Glomerular visceral epithelial cell (primary cell): ENCODE measurements around the gene SOWAHA.
A peak's percentile ranks its signal among the peaks of the same experiment; 100 is the strongest.
"Not testable (repeated sequence)": the region's sequence is repeated elsewhere in the genome, so short reads cannot be mapped to it uniquely, and the experiment has no call there.

ENCODE experiments used
- DNase-seq: peaks from one replicate; pipeline ENCODE4 v3.0.0-alpha.2; 2016; ENCODE audit errors: extremely low spot score

Gene SOWAHA

DNA sequence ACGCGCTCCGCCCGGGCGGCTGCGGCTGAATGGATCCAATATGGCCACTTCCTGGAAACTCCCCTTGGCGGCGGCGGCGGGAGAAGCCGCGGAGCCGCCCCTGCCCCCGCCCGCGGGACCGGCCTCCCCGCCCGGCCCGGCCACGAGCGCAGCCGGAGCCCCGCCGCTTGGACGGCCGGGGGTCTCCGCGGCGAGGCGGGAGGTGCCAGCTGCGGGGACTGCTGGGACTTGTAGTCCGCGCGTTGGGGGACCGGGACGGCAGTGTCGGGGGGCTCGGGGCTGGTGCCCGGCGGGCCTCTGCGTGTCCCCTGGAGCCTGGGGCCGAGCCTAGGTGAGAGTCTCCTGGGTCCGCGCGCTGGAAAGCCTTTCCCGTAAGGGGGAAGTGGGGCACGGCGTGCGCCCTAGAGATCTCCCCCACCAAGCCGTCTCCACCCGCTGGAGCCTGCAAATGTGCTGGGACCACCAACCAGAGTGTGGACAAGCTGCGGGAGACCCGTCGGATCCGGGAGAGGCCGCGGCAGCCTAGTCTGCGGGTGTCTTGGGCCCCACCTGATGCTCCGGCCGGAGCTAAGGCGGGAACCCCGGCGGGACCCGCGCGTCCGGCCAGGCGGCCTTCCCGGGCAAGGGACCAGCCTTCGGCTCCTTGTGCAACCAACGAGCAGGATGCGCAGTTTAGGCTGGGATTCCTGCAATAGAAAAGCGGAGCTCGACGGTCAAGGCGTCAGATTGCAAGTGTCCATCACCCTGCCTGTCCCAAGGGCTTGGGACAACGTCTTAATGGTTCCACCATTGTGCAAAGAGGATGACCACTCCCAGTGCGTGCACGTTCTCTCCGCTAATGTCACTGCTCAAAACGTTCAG lies 35.7 kb upstream of the SOWAHA start, which contains the start of gene SEPTIN8:
TSS of gene SEPTIN8 (minus strand) at position 31 of the 861 bp plus-strand sequence. CDS start 102 bp downstream, outside the sequence.
- DNase-seq: peak; percentile 56

DNA sequence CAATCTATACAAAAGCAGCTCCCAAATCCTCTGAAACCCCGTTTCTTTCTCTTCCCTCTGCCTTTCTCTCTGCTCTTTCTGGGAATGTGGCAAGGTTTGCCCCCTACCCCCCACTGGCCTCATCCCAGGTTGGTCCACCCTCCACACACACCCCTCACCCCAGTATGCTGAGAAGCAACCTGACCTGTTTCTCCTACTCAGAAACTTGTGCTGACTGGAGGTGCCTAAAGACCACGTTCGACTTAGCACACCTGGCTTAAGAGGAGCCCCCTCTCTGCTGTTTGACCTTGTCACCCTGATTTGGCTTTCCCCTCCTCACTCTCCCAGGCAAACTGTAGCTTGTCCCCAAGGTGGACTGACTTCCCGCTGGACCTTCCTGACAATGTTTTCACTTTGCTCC lies 35.0 kb upstream of the SOWAHA start:
- DNase-seq: no peak

DNA sequence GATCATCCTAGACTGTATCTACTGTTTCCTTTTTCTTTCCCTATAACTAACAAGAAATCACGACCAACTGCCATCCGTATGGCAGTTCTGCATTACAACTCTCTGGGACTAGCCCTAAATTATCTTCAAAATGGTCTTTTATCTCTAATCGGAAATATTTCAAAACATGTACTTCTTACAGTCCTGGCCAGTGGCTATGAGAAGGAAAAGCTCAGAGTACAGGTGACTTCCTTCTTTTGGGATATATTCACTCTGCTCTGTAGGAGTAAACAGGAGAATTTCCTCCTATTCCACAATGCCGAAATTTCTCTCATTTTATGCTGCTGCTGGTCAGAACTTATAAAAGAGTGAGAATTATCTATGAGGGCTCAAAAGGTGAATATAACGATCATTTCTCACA lies 34.2 kb upstream of the SOWAHA start:
- no peak for DNase-seq

DNA sequence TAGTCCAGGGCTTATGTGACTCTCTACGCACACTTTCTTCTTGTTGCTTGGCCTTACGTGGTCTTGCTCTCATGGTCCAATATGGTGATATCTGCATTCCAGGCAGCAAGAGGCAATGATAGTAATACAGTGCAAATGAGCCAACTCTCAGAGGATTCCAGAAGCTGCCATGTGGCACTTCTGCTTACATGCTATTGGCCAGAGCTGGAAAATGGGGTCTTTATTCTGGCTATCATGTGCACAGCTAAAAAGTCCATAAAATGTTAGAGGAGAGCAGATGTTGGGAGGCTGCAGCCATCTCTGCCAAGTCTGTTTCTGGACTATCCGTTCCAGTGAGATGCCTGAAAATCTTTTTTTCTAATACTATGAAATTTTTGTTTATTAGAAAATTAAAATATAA lies 33.1 kb upstream of the SOWAHA start:
- no peak for DNase-seq

DNA sequence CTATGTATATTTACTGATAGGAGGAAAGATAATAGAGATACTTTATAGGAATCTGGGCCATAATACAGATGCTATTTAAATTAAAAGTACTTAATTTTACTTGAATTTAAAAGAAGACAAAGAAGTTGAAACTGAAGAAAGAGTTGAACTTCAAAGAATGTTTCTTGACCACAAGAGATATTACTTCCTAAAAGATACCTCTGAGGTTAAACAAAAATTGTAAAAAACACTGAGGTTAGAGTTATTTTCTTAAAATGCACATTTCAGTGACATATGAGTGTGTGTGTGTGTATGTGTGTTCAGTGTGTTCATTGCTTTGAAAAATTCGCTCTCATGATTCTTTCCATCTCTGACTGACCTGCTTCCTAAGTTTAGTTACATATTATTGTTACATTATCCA lies 32.5 kb upstream of the SOWAHA start:
- no peak for DNase-seq

DNA sequence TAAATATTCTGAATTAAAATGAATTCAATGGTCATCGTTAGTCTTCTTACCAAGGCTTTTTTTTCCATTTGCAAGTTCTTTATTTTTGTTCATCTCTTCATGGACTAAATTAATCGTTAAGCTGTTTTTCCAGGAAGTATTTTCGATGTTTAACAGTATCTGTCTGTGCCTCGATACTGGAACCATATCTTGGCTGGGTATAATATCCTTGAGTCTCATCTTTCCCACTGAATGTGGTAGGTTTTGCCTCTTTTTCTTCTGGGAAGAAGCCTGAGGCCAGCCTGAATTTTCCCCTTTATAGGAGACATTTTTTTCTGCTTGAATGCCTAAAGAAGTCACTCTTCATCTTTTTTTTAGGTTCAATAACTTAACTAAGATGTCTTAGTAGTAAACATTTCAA lies 32.1 kb upstream of the SOWAHA start:
- no peak for DNase-seq

DNA sequence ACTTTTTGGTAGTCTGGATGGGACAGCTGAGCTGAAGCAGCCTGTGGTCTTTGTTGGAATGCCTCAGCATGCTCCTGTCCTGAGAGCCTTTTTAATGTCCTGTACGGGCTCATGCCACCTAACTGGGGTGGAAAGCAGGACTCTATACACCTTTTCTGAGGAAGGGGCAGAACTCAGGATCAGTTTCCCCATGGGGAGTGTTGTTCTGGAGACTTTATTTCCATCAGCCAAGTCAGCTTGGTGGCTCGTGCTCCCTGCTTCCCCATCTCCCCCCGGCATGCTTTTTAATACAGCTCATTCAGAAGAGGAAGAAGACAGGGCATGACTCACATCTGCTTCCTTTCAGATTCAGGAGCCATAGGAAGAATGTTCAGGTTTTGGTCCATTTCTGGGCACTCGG lies 31.0 kb upstream of the SOWAHA start:
- peak; percentile 37 for DNase-seq

DNA sequence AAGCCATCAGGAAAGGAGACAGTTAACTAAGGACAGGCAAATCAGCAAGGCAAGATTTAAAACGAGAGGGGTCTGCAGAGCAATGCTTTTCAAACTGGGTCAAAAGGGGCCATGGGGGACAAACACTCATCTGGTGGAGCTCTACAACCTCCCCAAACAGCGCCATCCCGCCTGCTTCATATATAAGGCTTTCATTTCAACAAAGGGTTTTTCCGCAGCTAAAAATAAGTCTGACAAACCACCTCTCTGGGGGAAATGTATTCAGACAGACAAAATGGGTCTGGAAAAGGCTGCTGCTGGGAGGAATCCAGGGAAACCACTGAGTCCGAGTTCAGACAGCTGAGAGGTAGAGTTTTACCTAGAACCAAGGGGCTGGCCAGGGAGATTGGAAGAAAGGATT lies 27.7 kb upstream of the SOWAHA start:
- DNase-seq: no peak

DNA sequence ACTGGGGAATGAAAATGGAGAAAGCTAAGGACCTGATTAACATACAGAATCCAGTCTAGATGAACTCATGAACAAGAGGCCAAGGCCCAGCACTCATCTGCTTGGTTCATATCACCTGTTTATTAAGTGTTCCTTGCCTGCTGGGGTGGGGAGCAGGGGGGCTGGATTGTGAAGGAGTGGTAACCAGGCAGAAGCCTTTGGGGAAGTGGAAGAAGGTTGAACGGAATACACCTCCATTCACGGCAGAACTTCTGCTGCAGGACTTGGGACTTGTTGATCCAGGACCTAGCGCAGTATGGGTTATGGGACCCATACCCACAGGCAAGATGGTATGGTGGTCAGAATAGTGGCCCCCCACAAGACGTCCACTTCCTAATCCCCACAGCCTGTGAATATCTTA lies 27.2 kb upstream of the SOWAHA start:
- DNase-seq: no peak

DNA sequence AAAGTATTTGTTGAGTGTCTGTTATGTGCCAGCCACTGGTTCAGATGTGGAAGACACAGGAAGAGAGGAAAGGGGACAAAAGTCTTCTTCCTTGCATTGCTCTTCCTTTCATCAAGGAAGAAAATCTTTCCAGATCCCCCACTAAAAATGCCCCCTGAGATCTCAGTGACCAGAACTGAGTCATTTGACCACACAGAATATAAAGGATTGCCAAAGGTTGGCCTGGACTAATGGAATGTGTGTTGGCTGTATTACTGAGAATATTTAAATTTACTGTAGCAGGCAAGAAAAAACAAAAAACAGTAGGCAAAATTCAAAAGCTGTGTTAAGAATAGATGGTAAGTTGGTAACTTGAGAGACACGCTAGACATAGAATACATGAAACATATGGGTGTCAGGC lies 26.0 kb upstream of the SOWAHA start:
- DNase-seq: peak; percentile 26

DNA sequence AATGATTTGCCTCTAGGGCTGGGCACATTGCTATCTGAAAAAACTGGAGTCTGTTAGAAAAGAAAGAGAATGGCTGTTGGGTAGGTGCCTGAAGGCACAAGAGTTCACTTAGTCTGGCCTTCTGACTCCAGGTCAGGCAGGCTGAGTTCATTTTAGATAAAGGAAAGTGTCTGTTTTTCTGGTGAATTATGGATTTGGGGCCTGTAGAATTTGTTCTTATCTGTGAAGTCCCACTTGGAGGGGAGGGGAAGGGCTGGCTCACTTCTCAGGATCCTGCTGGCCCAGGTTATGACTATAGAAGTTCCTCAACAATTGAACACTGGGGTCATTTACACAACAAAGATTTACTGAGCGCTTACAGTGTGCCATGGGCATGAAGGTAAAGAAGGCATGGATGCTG lies 24.6 kb upstream of the SOWAHA start:
- no peak for DNase-seq

DNA sequence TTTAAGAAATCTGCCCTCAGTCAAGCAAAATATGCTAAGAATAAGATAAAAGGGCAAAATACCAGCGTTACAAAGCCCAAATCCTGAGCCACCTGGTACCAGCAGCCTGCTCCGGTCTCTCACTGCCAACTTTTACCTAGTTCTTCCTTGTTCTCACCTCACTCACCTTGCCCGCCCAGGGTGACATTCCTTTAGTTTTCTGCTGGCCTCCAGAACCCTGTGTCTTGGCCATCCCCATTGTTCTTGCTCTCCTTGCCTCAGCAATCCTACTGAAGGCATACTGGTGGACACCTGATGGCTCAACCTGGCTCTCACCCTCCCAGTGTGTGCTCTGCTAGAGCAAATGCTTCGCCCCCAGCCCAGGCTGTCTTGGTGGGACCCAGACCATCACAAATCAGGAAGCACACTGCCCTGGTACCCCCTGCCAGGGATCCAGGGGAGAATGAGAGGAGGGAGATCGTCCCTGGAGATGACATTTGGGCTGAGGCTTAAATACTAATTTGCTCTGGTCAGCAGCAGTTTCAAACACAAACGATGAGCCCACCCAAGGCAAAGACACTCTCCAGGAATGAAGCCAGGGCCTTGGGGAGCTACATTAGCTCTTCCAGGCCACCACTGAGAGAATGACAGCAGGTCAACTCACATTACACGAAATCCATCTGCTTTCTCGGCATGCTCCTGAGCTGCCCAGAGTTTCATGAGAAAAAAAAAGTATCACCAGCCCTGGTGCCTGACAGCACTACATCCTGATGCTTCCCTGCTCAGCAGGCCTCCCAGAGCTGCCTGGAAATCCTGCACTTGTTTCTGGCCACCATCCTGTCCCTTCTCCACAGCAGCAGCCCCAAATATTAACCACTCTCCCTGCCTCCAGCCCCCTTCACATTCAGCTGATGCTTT lies 23.9 kb upstream of the SOWAHA start:
- no peak for DNase-seq

DNA sequence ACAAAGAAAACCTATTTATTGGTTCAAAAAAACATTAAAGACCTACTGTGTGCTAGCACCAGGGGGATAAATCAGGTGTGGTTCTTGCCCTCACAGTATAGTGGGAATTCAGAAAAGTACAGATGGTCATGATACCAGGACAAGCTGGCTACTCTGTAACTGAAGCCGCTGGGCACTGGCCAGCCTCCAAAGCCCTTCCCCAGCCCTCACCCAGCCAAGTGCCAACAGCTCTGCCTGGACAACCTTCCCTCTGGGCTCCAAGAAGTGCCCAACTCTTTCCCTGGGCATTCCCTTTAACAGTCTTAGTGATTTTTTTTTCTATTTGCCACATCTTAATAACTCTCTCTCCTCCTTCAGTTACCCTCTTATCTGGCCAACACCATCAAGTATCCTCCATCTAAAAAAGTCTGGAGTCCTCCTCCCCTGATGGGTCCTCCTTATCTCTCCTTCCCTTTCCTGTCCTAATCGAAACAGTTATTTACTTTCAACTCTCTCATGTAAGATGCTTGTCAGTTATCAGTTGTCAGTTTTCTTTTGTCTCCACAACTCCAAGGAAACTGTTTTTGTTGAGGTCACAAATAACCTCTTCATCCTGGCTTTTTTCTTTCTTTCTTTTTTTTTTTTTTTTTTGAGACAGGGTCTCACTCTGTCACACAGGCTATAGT lies 22.8 kb upstream of the SOWAHA start:
- no peak for DNase-seq

DNA sequence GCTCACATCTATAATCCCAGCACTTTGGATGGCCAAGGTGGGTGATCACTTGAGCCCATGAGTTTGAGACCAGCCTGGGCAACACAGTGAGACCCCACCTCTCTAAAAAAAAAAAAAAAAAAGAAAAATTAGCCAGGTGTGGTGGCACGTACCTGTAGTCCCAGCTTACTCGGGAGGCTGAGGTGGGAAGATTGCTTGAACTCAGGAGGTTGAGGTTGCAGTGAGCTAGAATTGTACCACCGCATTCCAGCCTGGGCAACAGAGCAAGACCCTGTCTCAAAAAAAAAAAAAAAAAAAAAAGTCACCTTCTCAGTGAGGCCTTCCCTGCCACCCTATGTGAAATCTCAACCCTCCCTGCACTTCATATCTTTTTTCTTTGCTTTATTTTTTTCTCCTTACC lies 22.1 kb upstream of the SOWAHA start:
- no peak for DNase-seq

DNA sequence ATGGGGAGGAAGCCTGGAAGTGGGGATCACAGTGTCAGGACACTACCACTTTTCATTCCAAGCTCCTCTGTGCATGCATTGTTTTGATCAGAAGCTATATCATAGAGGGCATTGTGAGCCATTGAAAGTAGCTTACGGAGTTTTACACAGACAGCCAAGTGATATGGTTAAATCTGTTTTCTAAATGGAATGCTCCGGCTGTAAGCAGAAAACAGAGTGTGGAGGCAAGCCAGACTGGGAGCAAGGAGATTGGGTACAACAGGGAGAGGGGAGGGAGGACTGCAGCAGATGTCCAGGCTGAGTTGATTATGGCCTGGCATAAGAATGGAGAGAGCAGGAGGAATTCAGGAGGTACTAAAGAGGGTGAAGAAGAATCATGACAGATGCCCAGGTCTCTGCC lies 15.5 kb upstream of the SOWAHA start:
- DNase-seq: no peak

DNA sequence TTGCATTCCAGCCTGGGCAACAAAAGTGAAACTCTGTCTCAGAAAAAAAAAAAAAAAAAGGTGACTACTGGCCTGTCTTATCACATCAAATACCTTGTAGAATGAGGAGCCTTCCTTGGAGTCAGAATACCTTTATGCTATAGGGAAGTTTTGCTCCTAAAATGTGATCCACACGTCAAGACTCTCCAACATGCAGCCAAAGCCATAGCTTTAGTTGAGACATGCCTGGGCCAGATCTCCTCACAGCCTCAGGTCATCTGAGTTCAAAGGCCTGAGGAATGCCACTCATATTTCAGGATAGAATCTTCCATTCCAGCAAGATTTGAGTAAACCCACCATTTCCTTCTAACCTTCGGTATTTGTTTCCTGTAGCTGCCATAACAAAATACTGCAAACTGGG lies 13.7 kb upstream of the SOWAHA start:
- DNase-seq: no peak

DNA sequence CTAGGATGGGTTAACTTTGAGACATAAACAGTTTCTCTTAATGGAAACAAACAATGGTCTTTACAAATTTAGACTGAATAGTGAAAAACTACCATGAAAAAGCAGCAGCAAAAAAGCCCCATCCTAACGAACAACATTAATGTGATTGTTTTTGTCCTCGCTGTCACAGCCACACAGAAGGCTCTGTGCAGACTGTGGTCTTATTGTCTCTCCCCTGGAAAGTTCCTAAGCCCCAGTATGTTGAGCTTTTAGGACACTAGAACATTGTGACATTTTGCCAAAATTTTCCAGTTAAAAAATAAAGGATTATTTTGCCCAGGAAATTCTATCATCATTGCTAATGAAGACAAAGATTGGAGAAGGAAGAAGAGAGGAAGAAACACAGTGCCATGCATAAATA lies 12.6 kb upstream of the SOWAHA start:
- no peak for DNase-seq

DNA sequence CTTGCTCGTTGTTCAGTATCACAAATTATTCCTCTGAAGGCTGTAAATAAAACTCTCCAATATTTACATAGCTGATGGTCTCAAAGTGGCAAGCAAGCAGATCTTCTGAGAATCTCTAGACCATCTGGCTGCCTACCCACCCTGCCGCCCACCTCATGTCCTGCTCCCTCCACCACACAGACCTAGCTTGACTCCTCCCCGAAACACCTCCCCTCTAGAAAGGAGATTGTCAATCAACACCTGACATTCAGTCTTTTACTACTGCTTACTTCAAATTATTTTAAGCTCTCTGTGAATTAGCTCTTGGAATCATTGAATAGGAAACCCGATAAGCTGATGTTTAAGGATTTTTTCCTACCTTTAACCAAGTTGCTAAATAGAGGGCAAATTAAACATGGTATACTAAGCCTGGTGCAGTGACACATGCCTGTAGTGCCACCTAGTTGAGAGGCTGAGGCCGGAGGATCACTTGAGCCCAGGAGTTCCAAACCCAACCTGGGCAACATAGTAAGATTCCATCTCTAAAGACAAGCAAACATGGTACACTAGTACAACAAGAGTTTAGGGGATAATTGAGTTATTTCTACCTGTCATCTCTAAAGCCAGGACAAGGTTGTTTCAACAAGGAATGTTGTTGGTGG lies 10.9 kb upstream of the SOWAHA start:
- DNase-seq: no peak

DNA sequence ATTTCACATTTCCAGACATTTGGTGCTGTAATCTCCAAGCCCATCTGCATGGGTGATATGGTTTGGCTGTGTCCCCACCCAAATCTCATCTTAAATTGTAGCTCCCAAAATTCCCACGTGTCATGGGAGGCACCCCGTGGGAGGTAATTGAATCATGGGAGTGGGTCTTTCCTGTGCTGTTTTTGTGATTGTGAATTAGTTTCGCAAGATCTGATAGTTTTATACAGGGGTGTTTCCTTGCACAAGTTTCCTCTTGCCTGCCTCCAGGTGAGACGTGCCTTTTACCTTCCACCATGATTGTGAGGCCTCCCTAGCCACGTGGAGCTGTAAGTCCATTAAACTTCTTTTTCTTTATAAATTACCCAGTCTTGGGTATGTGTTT lies 10.4 kb upstream of the SOWAHA start:
- not testable (repeated sequence) for DNase-seq

DNA sequence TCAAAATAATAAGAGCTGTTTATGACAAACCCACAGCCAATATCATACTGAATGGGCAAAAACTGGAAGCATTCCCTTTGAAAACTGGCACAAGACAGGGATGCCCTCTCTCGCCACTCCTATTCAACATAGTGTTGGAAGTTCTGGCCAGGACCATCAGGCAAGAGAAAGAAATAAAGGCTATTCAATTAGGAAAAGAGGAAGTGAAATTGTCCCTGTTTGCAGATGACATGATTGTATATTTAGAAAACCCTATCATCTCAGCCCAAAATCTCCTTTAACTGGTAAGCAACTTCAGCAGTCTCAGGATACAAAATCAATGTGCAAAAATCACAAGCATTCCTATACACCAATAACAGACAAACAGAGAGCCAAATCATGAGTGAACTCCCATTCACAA lies 8.9 kb upstream of the SOWAHA start:
- not testable (repeated sequence) for DNase-seq

DNA sequence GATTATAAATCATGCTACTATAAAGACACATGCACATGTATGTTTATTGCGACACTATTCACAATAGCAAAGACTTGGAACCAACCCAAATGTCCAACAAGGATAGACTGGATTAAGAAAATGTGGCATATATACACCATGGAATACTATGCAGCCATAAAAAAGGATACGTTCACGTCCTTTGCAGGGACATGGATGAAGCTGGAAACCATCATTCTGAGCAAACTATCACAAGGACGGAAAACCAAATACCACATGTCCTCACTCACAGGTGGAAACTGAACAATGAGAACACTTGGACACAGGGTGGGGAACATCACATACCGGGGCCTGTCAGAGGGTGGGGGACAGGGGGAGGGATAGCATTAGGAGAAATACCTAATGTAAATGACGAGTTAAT lies 7.2 kb upstream of the SOWAHA start:
- DNase-seq: not testable (repeated sequence)

DNA sequence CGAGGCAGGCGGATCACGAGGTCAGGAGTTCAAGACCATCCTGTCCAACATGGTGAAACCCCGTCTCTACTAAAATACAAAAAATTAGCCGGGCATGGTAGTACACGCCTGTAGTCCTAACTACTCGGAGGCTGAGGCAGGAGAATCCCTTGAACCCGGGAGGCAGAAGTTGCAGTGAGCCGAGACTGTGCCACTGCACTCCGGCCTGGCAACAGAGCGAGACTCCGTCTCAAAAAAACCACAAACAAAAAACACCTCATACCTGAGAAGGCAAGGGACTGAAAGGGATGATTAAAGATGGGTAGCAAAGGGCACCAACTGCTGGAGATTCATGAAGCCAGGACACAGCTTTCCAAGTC lies 6.3 kb upstream of the SOWAHA start:
- DNase-seq: not testable (repeated sequence)
